AML-193 (cell line): Measurements from ENCODE around the gene ADGRL1.
"Not testable (repeated sequence)": the region's sequence is repeated elsewhere in the genome, so short reads cannot be mapped to it uniquely, and the experiment has no call there.

ENCODE experiments used
- DNase-seq, 2 experiments: peaks; one replicate each; lab custom pipeline; 2025; lab: John Stamatoyannopoulos, UW

ADGRL1 gene

DNA sequence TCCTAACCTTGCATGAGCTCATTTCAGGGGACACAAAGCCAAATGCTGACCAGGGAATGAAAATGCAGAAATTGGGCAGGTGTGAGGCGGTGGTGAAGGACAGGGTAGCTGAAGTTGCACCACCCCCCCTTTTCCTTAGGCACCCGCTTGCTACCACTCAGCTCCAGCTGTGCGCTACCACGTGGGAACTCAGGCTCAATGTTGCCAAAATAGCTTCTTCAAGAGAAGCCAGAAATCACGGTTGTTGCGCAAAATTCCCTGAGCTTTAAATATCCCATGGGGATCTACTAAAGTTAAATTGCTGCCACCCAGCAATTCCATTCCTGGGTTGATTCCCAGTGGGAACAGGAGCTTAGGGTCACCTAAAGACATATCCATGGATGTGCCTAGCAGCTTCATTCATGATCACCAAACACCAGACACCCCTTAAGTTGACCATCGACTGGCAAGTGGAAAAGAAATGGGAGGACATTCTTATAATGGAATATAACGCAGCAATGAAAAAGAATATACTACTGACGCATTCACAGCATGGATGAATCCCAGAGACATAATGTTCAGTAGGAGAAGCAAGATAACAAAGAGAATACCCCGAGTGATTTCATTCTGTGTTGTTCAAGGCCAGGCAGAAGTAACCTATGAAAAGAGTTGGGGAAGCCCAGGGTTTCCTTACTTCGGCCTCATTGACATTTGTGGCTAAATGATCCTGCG, 12.8 kb upstream of the ADGRL1 start:
- no peak for DNase-seq

DNA sequence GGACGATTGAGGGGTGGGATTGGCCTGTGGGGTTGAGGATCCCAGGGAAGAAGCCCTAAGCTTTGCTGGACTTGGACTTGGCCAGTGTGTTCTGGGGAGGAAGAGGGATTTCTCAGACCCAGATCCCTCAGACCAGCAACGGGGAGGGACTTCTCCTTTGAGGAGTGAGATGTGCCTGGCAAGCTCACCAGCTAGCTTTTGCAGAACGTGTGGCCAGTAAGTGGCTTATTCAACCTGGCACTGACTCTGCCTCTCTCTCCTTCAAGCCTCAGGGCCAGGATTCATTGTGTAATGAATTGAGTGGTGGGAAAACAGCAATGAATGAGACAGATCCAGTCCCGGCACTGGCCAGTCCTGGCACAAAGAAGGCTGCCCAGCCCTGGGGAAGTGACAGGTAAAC, 11.9 kb upstream of the ADGRL1 start:
- peak in 1 of 2 experiments; percentile 10 for DNase-seq

DNA sequence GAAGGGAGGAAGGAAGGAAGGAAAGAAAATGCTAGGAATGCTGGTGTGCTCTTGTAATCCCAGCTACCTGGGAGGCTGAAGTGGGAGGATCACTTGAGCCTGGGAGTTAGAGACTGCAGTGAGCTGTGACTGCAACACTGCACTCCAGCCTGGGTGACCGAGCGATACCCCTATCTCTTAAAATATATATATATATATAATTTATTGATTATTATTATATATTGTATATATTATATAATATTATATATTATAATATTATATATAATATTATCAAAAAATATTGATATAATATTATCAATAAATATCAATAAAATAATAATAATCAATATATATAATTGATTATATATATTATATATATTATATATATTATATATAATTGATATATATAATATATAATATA, 8.6 kb upstream of the ADGRL1 start:
- no peak for DNase-seq

DNA sequence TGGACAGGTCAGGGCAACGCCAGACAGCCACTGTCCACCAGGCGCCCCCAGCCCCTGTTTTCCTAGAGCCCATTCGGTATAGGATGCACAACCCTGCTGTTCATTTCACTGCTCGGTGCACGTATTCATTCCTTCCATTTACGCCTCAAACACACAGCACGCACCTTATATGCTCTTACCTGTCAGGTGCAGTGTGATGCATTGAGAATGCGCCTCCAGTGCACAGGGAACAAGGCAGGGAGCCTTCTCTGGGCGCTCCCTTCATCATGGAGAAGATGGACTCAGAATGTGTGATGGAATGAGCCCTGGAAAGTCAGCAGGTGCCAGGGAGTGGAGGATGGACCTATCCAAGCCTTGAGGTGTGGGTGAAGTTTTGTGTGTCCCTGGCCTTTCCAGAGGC, 4.2 kb upstream of the ADGRL1 start:
- DNase-seq, result not testable (repeated sequence)

DNA sequence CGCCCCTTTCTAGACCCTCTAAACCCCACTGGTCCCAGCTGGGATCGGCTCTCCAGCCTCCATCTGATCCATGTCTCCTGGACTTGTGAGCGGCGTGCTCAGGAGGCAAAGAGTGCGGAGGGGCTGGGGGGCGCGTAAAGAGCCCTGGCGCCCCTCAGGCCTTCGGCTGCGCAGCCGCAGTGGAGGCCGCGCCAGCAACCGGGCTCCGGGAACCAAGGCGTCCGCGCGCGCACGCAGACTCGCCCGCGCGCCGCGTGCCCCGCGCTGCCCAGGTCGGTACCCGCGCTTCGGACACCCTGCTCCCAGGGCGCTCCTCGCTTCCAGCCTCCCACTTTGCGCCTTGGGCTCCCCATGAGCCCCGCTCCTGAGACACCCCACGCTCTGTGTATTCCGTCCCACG, 3.4 kb upstream of the ADGRL1 start:
- DNase-seq, result not testable (repeated sequence)

DNA sequence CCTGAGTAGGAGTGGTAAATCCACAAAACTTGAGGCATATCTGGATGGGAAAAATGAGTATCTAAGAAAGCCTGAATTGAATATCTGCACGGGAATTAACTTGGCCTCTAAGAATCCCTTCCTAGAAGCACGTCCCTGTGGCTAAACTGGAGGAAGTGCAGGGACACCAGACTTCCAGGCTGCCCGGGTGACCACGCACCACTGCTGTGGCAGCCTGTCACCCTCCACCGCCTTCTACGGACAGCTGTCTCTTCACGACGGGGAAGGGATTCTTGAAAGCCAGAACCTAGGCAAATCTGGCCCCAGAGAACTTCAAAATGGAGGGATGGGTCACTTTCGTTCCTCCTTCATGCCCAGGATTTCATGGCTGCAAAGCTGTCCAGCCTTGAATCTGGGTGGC, 2.5 kb upstream of the ADGRL1 start:
- not testable (repeated sequence) for DNase-seq

DNA sequence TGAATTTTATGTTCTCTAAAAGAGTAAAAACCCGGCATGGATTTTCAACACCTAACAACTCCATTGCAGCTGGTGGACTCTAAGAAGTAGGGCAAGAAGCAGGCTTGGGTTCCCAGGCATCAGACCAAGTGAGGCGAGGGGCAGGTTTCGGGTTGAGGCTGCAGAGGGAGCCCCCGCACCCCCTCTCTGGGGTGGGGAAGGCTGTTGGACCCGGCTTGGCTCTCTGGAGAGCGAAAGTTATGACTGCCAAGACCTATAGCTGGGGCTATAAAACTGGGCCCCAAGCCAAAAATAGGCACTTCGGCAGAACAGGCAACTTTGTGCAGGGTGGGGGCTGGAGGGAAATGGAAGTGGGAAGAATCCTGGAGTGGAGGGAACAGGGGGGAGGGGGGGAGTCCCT, 1.8 kb upstream of the ADGRL1 start:
- DNase-seq, result not testable (repeated sequence)

DNA sequence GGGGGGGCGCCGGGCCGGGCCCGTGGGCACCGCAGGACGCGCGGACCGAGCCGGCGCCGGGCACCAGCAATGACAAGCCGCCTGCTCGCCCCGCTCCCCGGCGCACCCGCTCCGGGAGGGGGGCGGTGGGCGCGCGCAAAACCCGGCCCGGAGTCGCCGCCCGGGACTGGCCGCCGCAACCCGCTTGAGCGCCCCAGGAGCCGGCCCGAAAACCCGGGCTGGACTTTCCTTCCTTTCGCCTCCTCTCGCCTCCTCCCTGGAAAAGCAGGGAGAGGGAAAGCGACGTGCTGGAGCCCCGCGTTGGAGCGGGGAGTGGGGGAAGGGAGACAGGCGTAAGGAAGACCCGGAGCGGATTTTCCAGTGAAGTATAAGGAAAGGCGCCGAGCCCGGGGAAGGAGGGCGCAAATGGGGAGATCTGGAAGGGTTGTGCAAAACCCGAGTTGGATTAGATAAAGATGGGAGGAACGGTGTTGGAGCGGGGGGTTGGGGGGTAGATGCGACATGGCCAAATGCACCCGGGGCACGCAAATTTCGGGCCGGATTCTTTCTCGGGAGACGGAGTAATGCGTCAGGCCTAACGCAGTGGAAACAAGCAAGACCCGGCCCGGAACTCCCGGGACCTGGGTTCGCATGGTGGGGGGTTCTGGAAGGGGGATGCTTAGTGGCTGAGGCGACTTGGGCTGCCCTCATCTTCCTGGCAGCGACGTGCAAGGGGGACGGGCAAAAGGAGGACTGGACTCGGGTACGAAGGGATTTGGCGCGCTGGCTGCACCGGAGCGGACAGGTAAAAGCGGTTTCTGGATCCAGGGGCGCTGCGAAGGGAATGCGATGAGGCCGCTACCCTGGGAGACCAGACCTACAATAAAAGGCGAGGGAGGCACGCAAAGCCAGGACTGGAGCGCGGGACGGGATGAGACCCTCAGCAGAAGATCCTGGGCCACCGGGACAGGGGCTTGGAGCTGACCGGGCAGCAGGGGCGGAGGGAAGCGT, 1.1 kb upstream of the ADGRL1 start:
- peak; percentile 63 to 64 for DNase-seq

DNA sequence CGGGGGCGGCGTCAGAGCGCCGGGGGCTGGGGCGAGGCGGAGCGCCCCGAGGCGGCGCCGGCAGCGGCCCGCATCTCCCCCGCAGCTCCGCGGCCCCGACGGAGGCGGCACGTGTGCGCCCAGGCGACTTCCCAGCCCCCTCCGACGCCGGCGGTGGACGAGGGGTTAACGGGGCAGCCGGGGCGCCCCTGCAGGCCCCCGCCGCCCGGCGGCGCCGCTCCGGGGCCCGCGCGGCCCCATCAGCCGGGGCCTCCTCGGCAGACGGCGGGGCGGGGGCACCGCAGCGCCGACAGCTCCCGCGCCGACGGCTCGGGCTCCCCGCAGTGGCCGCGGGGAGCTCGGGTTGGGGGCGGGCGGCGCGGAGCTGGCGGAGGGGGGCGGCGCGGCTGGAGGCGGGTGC, 339 bp upstream of the ADGRL1 start:
- not testable (repeated sequence) for DNase-seq

DNA sequence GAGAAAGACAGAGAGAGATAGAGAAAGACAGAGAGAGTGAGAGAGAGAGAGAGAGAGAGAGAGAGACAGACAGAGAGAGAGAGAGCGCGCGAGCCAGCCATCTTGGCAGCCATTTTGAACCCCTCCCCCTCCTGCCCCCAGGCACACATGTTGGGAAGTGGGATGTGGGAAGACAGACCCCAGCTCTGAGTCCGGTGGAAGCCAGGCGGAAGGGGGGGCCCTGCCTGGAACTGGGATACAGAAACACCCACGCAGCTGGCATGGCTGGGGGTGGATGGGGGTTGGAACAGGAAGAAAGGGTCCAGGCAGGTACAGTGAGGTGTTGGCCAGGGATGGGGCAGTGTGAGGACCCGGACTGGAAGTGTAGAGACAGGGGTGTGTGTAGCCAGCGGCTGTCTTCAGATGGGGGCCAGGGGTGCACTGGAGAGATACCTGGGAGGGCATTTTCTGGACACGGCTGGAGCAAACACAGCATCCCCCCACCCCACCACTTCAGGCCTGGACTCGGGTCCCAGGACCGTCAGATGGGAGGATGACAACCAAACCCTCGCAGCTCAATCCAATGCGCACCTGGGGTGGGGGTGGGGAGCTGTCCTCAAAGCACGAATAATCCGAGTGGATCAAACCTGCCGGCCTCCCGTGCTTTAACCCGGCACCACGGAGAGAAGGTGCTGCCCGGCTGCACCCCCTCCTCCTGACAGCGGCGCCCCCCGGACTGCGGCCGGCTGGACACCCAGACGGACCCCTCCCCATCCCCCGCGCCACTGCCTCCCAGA, 1.1 kb downstream of the ADGRL1 start:
- DNase-seq, result not testable (repeated sequence)

DNA sequence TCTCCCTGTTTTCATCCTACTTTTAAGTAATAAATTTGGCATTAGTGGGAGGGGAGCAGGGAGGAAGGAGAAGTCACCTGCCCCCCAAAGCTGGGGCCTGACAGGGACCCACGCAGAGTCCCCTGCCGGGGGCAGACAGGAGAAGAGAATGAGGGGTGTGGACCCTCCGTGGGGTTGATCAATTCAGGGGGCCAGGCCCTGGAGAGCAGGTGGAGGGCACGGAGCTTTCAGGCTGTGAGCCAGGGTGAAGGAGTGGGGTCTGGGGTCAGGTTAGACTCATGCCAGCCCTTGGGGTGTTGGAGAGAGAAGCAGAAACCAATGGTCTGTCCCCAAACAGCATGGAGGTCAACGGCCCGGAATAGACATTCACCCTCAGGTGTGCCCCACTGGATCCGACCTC, 1.8 kb downstream of the ADGRL1 start:
- DNase-seq, result not testable (repeated sequence)

DNA sequence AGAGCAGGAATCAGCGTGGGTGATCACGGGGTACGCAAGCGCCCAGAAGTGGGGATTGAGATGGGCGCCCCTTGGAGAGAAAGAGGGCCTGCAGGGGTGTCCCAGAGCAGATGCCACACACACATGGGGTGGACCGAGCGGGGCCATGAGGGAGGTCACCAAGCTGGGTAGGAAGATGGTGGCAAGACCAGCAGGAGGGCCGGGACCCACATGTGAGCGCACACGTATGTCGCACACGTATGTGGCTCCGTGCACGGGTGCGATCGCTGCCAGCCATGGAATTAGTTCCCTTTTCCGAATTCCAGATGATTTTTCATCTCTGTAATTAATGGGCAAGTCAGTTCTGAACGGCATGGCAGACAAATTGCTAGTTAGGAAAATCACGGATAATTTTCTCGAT, 2.2 kb downstream of the ADGRL1 start:
- DNase-seq, result not testable (repeated sequence)

DNA sequence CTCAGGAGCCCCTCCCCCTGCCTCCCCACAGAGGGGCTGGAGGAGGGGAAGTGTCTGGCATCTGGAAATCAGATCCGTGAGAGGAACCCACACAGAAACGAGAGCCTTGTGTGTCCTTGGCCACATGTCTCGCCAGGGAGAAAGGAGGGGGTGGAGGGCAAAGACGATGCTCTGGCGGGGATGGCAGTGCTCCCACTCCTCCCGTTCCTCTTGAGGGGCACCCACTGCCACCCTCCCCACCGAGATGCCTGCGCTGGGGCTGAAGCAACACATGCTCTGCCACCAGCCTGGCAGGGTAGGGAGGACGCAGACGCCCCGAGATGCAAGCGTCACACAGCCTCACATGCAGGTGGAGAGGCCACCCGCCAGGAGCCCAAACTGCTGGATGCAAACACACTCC, 2.8 kb downstream of the ADGRL1 start:
- no peak for DNase-seq

DNA sequence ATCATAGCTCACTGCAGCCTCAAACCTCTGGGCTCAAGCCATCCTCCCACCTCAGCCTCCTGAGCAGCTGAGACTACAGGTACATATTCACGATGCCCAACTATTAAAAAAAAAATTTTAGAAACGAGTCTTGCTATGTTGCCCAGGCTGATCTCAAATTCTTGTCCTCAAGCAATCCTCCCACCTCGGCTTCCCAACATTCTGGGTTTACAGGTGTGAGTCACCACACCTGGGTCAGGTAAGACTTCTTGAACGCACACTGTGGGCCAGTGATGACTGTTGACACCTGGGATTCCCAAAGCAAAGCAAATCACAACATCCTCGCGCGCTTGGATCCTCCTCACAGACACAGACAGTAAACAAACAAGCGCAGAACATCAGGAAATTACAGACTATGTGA, 4.5 kb downstream of the ADGRL1 start:
- not testable (repeated sequence) for DNase-seq

DNA sequence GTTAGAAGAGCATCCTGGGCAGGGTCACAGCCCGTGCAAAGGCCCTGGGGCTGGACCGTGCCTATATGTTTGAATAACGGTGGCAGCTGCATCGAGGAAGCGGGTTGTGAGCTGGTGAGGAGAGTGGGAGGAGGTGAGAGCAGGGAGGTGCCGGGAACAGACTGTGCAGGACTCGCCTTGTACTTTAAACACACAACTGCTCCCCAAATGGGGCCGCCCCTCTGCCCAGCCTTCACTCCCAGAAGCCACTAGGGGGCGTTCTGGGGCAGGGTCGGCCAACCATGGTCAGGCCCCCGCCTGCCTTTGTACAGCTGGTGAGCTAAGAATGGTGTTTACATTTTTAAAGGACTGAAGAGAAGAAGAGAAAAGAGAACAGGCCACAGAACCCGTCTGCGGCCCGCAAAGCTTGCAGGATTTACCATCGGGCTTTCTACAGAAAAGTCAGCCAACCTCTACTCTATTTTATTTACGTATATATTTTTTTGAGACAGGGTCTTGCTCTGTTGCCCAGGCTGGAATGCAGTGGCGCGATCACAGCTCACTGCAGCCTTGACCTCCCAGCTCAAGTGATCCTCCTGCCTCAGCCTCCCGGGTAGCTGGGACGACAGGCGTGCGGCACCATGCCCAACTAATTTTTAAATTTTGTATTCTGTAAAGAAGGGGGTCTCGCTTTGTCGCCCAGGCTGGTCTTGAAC, 5.7 kb downstream of the ADGRL1 start:
- peak; percentile 27 to 46 for DNase-seq

DNA sequence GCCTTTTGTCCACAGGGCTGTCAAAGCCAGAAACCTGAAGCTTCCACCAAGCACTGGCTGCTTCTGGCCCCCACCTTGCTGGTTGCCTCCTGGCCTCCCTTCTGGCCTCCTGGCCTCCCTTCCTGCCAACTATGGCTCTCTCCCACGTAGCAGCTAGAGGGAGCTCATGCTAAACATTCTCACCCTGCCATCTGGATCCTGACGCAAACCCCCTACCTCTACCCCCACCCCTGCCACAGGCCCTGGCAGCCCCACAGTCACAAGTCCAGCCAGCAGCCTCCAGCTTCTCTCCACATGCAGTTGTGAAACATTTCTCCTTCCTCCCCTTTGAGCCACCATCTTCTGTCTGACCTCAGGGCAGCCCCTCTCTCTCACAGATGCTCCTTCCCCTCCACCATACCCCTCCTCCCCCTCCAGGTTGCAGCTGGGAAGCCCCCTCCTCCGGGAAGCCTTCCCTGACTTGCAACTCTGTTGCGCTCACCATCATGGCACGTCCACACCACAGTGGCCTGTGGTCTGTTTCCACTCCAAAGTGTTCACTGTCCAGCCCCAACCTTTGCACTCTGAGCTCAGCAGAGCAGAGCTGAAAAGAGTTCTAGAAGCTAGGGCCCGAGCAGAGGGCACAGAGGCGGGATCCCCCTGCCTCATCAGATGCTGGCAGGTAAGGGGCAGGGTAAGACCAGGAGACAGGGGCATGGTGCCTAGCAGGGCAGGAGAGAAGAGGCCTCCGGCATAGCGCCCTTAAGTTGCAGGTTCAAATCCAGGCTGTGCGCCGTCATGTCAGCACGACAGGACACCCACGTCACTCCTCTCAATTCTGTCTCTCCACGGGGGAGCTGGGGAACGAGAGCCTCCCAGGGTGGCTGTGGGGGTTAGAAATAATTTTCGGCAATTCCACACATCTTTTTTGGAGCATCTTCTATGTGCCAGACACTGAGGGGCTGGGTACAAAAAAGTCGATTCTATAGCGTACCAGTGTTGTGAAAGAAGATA, 7.3 kb downstream of the ADGRL1 start:
- peak; percentile 27 to 37 for DNase-seq

DNA sequence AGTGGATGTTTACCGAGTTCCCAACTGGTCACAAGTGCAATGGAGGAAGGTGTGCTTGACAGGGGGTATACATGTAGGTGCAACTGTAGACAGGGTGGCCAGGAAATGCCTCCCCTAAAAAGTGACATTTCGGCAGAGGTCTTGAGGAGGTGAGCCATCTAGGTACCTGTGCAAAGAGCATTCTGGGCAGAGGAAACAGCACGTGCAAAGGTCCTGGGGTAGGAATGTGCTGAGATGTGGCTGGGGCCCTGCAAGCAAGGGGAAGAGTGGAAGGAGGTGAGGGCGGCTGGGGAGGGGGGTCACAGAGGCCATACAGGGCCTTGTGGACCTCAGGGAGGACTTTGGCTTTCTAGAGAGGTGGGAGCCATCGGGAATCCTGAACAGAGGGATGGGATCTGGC, 8.1 kb downstream of the ADGRL1 start:
- no peak for DNase-seq

DNA sequence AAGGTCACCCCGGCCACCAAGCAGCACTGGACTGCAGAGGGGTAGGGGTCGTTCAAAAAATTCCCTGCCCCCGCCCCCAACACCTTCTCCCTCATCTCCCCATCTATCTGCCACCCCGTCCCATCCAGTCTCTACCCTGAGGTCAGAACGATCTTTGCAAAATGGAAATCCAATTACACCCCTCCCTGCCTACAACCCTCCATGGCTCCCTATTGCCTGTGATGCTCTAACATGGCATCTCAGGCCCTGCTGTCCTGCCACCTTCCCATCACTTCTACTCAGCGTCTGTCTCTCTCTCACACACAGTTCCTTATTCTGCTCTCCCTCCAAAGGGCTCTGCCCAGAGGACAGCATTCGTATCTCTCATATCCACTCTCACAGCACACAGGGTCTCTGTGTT, 8.7 kb downstream of the ADGRL1 start:
- DNase-seq, result not testable (repeated sequence)

DNA sequence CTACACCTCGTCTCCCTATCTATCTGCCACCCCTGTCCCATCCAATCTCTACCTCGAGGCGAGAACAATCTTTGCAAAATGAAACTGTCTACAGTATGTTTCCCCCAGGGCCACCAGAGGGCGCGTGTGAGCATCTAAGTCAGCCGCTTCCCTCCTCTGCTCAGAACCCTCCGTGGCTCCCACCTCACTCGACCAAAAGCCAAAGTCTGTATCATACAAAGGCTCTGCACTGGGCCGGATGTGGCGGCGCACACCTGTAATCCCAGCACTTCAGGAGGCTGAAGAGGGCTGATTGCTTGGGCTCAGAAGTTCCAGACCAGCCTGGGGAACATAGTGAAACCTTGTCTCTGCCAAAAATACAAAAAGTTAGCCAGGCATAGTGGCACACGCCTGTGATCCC, 9.9 kb downstream of the ADGRL1 start:
- peak; percentile 33 to 45 for DNase-seq

DNA sequence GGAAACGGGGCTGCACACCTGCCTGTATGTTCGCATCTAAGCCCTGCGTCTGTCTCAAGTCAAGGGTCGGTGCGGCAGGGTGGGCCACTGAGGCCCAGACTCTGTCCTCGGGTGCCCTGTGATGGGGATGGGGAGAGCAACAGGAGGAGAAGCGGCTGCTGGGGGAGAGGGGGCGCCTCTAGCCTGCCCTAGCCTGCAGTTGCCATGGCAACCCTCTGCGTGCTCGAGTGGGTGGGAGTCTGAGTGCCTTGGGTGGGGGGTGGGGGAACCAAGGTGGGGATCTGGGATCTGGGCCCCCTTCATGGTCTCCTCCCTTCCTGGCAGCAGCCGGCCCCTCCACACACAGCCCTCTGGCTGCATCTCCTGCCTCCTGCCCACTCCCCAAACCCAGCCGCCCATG, 10.8 kb downstream of the ADGRL1 start:
- not testable (repeated sequence) for DNase-seq
